HepG2 (cell line): Measurements from ENCODE around the gene MISP3. TPM values are rescaled to one million over a fixed set of nuclear protein-coding genes. Genes with fewer than 3 reads are reported as not detected.

Experiments used
- ASH2L ChIP-seq: fragments of 300-600, 200-600 bp; sonication (generic); IDR thresholded peaks from 2 replicates; pipeline ENCODE4 v1.7.0; 2017; ENCODE audit warnings: low read depth, mild to moderate bottlenecking, moderate library complexity, mixed read lengths, low read length; ENCODE audit not compliant: insufficient read length
- DR1 ChIP-seq: sonication (generic); formaldehyde crosslinking; IDR thresholded peaks from 2 replicates; pipeline ENCODE4 v1.8.0; 2021; ENCODE audit warnings: mild to moderate bottlenecking, missing genetic modification reagents, inconsistent platforms
- KDM5A ChIP-seq: fragments of 200-600 bp; sonication (generic); IDR thresholded peaks from 2 replicates; pipeline ENCODE4 v1.7.0; 2018; ENCODE audit warnings: antibody characterized with exemption, mild to moderate bottlenecking, low read length, borderline replicate concordance
- NKX3-1 ChIP-seq: sonication (generic); formaldehyde crosslinking; IDR thresholded peaks from 2 replicates; pipeline ENCODE4 v1.5.0; 2020; ENCODE audit warnings: missing genetic modification reagents
- PATZ1 ChIP-seq: sonication (generic); formaldehyde crosslinking; IDR thresholded peaks from 2 replicates; pipeline ENCODE4 v1.4.0; 2020; ENCODE audit warnings: missing genetic modification reagents
- RXRA ChIP-seq: sonication (generic); formaldehyde crosslinking; IDR thresholded peaks from 2 replicates; pipeline ENCODE4 v1.5.1; 2020; ENCODE audit warnings: missing genetic modification reagents
- ZC3H13 ChIP-seq: sonication (generic); formaldehyde crosslinking; IDR thresholded peaks from 2 replicates; pipeline ENCODE4 v1.8.1; 2023; ENCODE audit warnings: mild to moderate bottlenecking, missing genetic modification reagents, moderate library complexity
- ZNF180 ChIP-seq: sonication (generic); formaldehyde crosslinking; IDR thresholded peaks from 2 replicates; pipeline ENCODE4 v1.4.0; 2020; ENCODE audit warnings: low read depth, missing genetic modification reagents, borderline replicate concordance
- ZNF205 ChIP-seq: IDR thresholded peaks from 2 replicates; pipeline ENCODE4 v1.6.1; 2018; ENCODE audit warnings: missing biosample characterization, missing genetic modification reagents
- ZNF235 ChIP-seq: sonication (generic); formaldehyde crosslinking; IDR thresholded peaks from 2 replicates; pipeline ENCODE4 v1.8.1; 2023; ENCODE audit warnings: mild to moderate bottlenecking, missing genetic modification reagents, borderline replicate concordance
- ZNF256 ChIP-seq: sonication (generic); formaldehyde crosslinking; conservative IDR thresholded peaks from 2 replicates; pipeline ENCODE4 v1.4.0; 2020; ENCODE audit warnings: missing genetic modification reagents
- ZNF430 ChIP-seq: sonication (generic); formaldehyde crosslinking; IDR thresholded peaks from 2 replicates; pipeline ENCODE4 v1.9.0; 2021; ENCODE audit warnings: mild to moderate bottlenecking, missing genetic modification reagents
- ZNF572 ChIP-seq: sonication (generic); formaldehyde crosslinking; IDR thresholded peaks from 2 replicates; pipeline ENCODE4 v1.5.1; 2020; ENCODE audit warnings: mild to moderate bottlenecking, missing genetic modification reagents
- ZNF746 ChIP-seq: sonication (generic); formaldehyde crosslinking; IDR thresholded peaks from 2 replicates; pipeline ENCODE4 v1.8.0; 2022; ENCODE audit warnings: mild to moderate bottlenecking, missing genetic modification reagents
- ZNF747 ChIP-seq: sonication (generic); formaldehyde crosslinking; IDR thresholded peaks from 2 replicates; pipeline ENCODE4 v1.8.1; 2023; ENCODE audit warnings: missing genetic modification reagents, mild to moderate bottlenecking, borderline replicate concordance
- ZNF75D ChIP-seq: sonication (generic); formaldehyde crosslinking; IDR thresholded peaks from 2 replicates; pipeline ENCODE4 v1.8.1; 2023; ENCODE audit warnings: missing genetic modification reagents, mild to moderate bottlenecking, borderline replicate concordance
- ZNF780A ChIP-seq: sonication (generic); formaldehyde crosslinking; IDR thresholded peaks from 2 replicates; pipeline ENCODE4 v1.8.0; 2022; ENCODE audit warnings: mild to moderate bottlenecking, missing genetic modification reagents, moderate library complexity
- ZXDC ChIP-seq: sonication (generic); formaldehyde crosslinking; IDR thresholded peaks from 2 replicates; pipeline ENCODE4 v1.5.0; 2020; ENCODE audit warnings: mild to moderate bottlenecking, missing genetic modification reagents
- polyA plus RNA-seq, 8 experiments: library from polyadenylated mRNA; depleted of rRNA in 3 of 8; stranded (reverse) in 7 of 8; unstranded in 1 of 8; fragments of >200 nt; fragmentation: Illumina TruSeq in 4 of 8; extraction: Trizol in 4 of 8; gene quantifications; 2 replicates each; pipeline versions ENCODE4 v1.2.1 to v1.2.3, GENCODE V29; 2011 to 2016; ENCODE audit warnings: low read depth in 4 of 8, missing spikeins in 1 of 8, mixed read lengths in 1 of 8; ENCODE audit not compliant: insufficient read depth in 1 of 8
- total RNA-seq, 5 experiments: library from RNA; depleted of rRNA; stranded (reverse); fragments of >200 nt; fragmentation: Illumina TruSeq; extraction: Trizol; gene quantifications; 2 replicates each; pipeline ENCODE4 v1.2.3, GENCODE V29; 2016; ENCODE audit warnings: low read depth in 1 of 5
- TF ChIP-seq, protein P1 (sequence below): sonication (generic); formaldehyde crosslinking; IDR thresholded peaks from 2 replicates; pipeline ENCODE4 v1.4.0; 2020; ENCODE audit warnings: mild to moderate bottlenecking, missing genetic modification reagents
- TF ChIP-seq, protein P2 (sequence below): IDR thresholded peaks from 2 replicates; pipeline ENCODE4 v1.6.1; 2016; ENCODE audit warnings: control low read depth
- TF ChIP-seq, protein P3 (sequence below): sonication (generic); formaldehyde crosslinking; IDR thresholded peaks from 2 replicates; pipeline ENCODE4 v1.4.0; 2020; ENCODE audit warnings: mild to moderate bottlenecking, missing genetic modification reagents

MISP3 gene
- total and polyA plus RNA-seq, 2 of the 13 experiments (the other 11 are each of a cell fraction or from before 2014, with no cell fraction given), result 2.5 to 5.4 TPM

DNA sequence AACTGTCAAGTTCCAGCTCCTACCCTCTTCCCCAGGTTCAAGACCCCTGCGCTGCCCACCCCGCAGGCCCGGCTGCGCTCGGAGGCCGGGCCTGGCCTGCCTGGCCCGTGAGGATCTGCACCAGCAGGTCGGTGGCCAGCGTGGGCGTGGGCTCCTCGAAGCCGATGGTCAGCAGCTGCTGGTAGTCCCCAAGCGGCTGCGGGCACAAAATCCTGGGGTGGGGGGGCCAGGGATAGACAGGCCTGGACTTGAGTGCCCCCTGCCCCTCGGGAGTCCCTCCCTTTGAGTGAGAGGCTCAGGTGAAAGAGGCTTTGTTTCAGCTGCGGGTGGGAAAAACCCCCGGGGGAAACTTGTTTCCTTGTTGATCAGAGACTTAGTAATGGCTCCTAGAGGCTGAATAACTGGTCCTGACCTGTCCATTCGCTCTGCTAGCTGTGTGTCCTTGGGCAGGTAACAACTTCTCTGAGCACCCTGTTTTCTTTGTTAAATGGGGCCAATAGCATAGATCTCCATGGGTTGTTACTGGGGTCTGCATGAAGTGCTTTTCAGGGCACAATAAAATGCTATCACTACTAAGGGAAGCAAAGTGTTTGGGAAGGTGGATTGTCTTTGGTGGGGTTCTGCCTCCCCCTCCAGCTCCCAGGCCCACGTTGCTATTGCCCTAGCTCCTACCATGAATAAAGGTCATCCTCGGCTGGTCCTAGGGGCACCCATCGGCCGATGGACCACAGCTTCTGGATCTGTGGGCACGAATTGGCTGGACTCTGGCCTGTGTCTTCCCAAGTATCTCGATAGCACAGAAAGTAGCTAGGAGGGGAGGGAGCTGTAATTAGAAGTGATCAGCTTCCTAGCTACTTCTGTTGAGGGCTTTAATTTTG, 9.4 kb downstream of the MISP3 start (continued):
- TF ChIP-seq ZC3H13 (CRISPR knock-in tag) (no peak), ZXDC (CRISPR knock-in tag) (no peak), ZNF746 (CRISPR knock-in tag) (0 out of 2 replicates have a peak, but pooled peaks have one; percentile 9), ZNF780A (CRISPR knock-in tag) (no peak), RXRA (CRISPR knock-in tag) (0 out of 2 replicates have a peak, but pooled peaks have one; percentile 3), ZNF205 (no peak), ZNF430 (CRISPR knock-in tag) (0 out of 2 replicates have a peak, but pooled peaks have one; percentile 29), ZNF75D (CRISPR knock-in tag) (no peak), ZNF235 (peak; percentile 53; the same call in 1 of the 2 replicates), KDM5A (no peak), DR1 (no peak), ZNF180 (CRISPR knock-in tag) (no peak), NKX3-1 (CRISPR knock-in tag) (no peak), ZNF747 (CRISPR knock-in tag) (peak; percentile 16; the same call in 1 of the 2 replicates), ASH2L (no peak), PATZ1 (CRISPR knock-in tag) (0 out of 2 replicates have a peak, but pooled peaks have one; percentile 4), ZNF256 (no peak), ZNF572 (CRISPR knock-in tag) (no peak)
- TF ChIP-seq, protein P1, sequence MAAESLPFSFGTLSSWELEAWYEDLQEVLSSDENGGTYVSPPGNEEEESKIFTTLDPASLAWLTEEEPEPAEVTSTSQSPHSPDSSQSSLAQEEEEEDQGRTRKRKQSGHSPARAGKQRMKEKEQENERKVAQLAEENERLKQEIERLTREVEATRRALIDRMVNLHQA (CRISPR knock-in tag), result no peak
- TF ChIP-seq, protein P2, sequence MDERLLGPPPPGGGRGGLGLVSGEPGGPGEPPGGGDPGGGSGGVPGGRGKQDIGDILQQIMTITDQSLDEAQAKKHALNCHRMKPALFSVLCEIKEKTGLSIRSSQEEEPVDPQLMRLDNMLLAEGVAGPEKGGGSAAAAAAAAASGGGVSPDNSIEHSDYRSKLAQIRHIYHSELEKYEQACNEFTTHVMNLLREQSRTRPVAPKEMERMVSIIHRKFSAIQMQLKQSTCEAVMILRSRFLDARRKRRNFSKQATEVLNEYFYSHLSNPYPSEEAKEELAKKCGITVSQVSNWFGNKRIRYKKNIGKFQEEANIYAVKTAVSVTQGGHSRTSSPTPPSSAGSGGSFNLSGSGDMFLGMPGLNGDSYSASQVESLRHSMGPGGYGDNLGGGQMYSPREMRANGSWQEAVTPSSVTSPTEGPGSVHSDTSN (CRISPR knock-in tag), result no peak
- TF ChIP-seq, protein P3, sequence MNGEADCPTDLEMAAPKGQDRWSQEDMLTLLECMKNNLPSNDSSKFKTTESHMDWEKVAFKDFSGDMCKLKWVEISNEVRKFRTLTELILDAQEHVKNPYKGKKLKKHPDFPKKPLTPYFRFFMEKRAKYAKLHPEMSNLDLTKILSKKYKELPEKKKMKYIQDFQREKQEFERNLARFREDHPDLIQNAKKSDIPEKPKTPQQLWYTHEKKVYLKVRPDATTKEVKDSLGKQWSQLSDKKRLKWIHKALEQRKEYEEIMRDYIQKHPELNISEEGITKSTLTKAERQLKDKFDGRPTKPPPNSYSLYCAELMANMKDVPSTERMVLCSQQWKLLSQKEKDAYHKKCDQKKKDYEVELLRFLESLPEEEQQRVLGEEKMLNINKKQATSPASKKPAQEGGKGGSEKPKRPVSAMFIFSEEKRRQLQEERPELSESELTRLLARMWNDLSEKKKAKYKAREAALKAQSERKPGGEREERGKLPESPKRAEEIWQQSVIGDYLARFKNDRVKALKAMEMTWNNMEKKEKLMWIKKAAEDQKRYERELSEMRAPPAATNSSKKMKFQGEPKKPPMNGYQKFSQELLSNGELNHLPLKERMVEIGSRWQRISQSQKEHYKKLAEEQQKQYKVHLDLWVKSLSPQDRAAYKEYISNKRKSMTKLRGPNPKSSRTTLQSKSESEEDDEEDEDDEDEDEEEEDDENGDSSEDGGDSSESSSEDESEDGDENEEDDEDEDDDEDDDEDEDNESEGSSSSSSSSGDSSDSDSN, result no peak
